HG02884 (cell line): ENCODE results near the gene FKBP5.
A peak's percentile ranks its signal among the peaks of the same experiment; 100 is the strongest.
"Not testable (repeated sequence)": the region's sequence is repeated elsewhere in the genome, so short reads cannot be mapped to it uniquely, and the experiment has no call there.

Experiments
- ATAC-seq: cut with Tn5 transposase; IDR thresholded peaks from one replicate; pipeline ENCODE4 v1.9.1; 2021; ENCODE audit warnings: mild to moderate bottlenecking, moderate library complexity; ENCODE audit not compliant: unreplicated experiment

The FKBP5 gene

GRCh38 chr6:35688605-35689322, at the start of gene FKBP5:
FKBP5 (minus strand) TSS chr6:35688915; CDS start chr6:35642824, 46,091 bp downstream.
- peak; percentile 79 for ATAC-seq

- ATAC-seq, result no peak
Observed at GRCh38 chr6:35737413-35738211, 48.9 kb upstream of the FKBP5 start.

GRCh38 chr6:35736982-35737412, 48.3 kb upstream of the FKBP5 start, which contains the start of gene ARMC12:
ARMC12 (plus strand) TSS chr6:35737032; CDS start chr6:35737109, 77 bp downstream.
- no peak for ATAC-seq

- ATAC-seq, result no peak
Observed at GRCh38 chr6:35736253-35736894, 47.7 kb upstream of the FKBP5 start.

- ATAC-seq, result no peak
Observed at GRCh38 chr6:35735452-35735851, 46.7 kb upstream of the FKBP5 start.

GRCh38 chr6:35734319-35734718, 45.6 kb upstream of the FKBP5 start:
- ATAC-seq, result not testable (repeated sequence)

- no peak for ATAC-seq
Observed at GRCh38 chr6:35733633-35734032, 44.9 kb upstream of the FKBP5 start.

- peak; percentile 40 for ATAC-seq
Observed at GRCh38 chr6:35731736-35732532, 43.2 kb upstream of the FKBP5 start.

- peak; percentile 30 for ATAC-seq
Observed at GRCh38 chr6:35731414-35731735, 42.7 kb upstream of the FKBP5 start.

- no peak for ATAC-seq
Observed at GRCh38 chr6:35730745-35731413, 42.2 kb upstream of the FKBP5 start.

- ATAC-seq, result no peak
Observed at GRCh38 chr6:35729722-35730121, 41.0 kb upstream of the FKBP5 start.

GRCh38 chr6:35728683-35729678, 40.3 kb upstream of the FKBP5 start:
- ATAC-seq, result no peak

GRCh38 chr6:35727935-35728682, 39.4 kb upstream of the FKBP5 start:
- peak; percentile 46 for ATAC-seq

GRCh38 chr6:35727231-35727934, 38.7 kb upstream of the FKBP5 start:
- ATAC-seq, result peak; percentile 18

- ATAC-seq, result no peak
Observed at GRCh38 chr6:35725721-35726438, 37.2 kb upstream of the FKBP5 start.

- no peak for ATAC-seq
Observed at GRCh38 chr6:35725081-35725708, 36.5 kb upstream of the FKBP5 start.

GRCh38 chr6:35724471-35724870, 35.8 kb upstream of the FKBP5 start:
- ATAC-seq, result no peak
